ENCODE measurements around the gene GALNT6.

GALNT6 gene

DNA sequence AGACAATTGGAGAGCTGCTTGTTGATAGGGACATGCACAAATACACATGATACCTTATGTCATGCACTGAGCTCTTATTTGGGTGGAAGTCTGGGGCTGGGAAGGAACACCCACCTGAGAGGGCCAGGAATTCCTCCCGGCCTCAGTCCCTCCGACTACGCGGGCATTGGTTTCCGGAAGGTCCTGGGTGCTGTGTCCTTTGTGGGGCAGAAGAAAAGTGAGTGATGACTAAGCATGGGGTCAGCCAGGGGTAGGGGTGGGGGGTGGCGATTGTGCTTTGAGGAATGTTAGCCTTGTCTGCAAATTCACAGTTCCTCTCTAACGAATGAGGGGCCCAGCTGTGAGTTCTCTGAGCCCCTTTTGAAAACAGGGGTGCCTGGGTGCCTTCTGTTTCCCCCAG lies 45.5 kb downstream of the GALNT6 start:
- no peaks in the 10 kb centered on the region for H4K20me1 ChIP-seq (ENCODE audit: insufficient read depth)
- no peak overlapping the region for H2AFZ ChIP-seq (ENCODE audit: low read depth)
- H3K4me3 ChIP-seq (IDR thresholded peaks at IDR 0.05; ENCODE audit: insufficient read depth, low read depth, low read length), result no peak overlapping the region
- no peaks in the 10 kb centered on the region for H3K36me3 ChIP-seq (ENCODE audit: insufficient read depth)
- H3K4me2 ChIP-seq, result no peak overlapping the region
- H3K27me3 ChIP-seq (ENCODE audit: insufficient read depth, low read depth), result no peaks in the 10 kb centered on the region
- H3K9ac ChIP-seq, result no peak overlapping the region
- no peak overlapping the region for H3K27ac ChIP-seq
- TF ChIP-seq CTCF (conservative IDR thresholded peaks at IDR 0.05; ENCODE audit: low read depth, low read length), result no peak
- H3K79me2 ChIP-seq (ENCODE audit: insufficient read depth, low read depth), result no peaks in the 10 kb centered on the region
- peaks cover 10% of the 10 kb centered on the region for H3K4me1 ChIP-seq (ENCODE audit: low read depth, poor library complexity, severe bottlenecking)

DNA sequence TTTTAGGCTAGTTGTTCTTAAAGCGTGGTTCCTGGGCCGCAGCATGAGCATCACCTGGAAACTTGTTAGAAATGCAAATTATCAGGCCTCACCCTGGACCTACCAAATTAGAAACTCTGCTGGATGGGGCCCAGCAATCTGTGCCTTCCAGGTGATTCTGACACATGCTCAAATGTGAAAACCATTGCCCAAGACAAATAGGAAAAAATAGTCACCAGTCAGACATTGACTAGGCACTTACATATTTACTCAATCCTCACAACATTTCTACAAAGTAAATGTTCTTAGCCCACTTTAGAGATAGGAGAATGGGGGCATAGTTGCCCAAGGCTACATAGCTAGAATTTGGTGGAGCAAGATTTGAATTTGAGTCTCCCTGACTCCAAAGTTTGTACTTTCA lies 48.0 kb downstream of the GALNT6 start:
- H3K27ac ChIP-seq, result no peak overlapping the region
- no peaks in the 10 kb centered on the region for H3K79me2 ChIP-seq (ENCODE audit: insufficient read depth, low read depth)
- H2AFZ ChIP-seq (ENCODE audit: low read depth), result no peak overlapping the region
- H3K4me3 ChIP-seq (IDR thresholded peaks at IDR 0.05; ENCODE audit: insufficient read depth, low read depth, low read length), result no peak overlapping the region
- no peaks in the 10 kb centered on the region for H3K36me3 ChIP-seq (ENCODE audit: insufficient read depth)
- no peaks in the 10 kb centered on the region for H4K20me1 ChIP-seq (ENCODE audit: insufficient read depth)
- no peak overlapping the region for H3K9ac ChIP-seq
- H3K27me3 ChIP-seq (ENCODE audit: insufficient read depth, low read depth), result no peaks in the 10 kb centered on the region
- TF ChIP-seq CTCF (conservative IDR thresholded peaks at IDR 0.05; ENCODE audit: low read depth, low read length), result no peak
- H3K4me1 ChIP-seq (ENCODE audit: low read depth, poor library complexity, severe bottlenecking), result peaks cover 10% of the 10 kb centered on the region
- no peak overlapping the region for H3K4me2 ChIP-seq

GRCh38 chr12:51342416-51342815 lies 48.8 kb downstream of the GALNT6 start:
- Histone ChIP-seq H3K4me3 (IDR thresholded peaks at IDR 0.05; ENCODE audit: insufficient read depth, low read depth, low read length) (no peak overlapping the region), H4K20me1 (ENCODE audit: insufficient read depth) (no peaks in the 10 kb centered on the region), H3K9ac (no peak overlapping the region), H3K27me3 (ENCODE audit: insufficient read depth, low read depth) (no peaks in the 10 kb centered on the region), H3K4me1 (ENCODE audit: low read depth, poor library complexity, severe bottlenecking) (peaks cover 10% of the 10 kb centered on the region), H3K27ac (no peak overlapping the region), H2AFZ (ENCODE audit: low read depth) (no peak overlapping the region), H3K79me2 (ENCODE audit: insufficient read depth, low read depth) (no peaks in the 10 kb centered on the region), H3K36me3 (ENCODE audit: insufficient read depth) (no peaks in the 10 kb centered on the region), H3K4me2 (no peak overlapping the region)
- TF ChIP-seq CTCF (conservative IDR thresholded peaks at IDR 0.05; ENCODE audit: low read depth, low read length), result no peak

- Histone ChIP-seq H3K27me3 (ENCODE audit: insufficient read depth, low read depth) (no peaks in the 10 kb centered on the region), H3K36me3 (ENCODE audit: insufficient read depth) (no peaks in the 10 kb centered on the region), H3K9ac (no peak overlapping the region; the same call in 1 of the 2 replicates), H4K20me1 (ENCODE audit: insufficient read depth) (no peaks in the 10 kb centered on the region), H3K4me1 (ENCODE audit: low read depth, poor library complexity, severe bottlenecking) (peaks cover 14% of the 10 kb centered on the region), H3K4me2 (peak overlapping the region; percentile 49), H3K4me3 (IDR thresholded peaks at IDR 0.05; ENCODE audit: insufficient read depth, low read depth, low read length) (no peak overlapping the region), H3K79me2 (ENCODE audit: insufficient read depth, low read depth) (no peaks in the 10 kb centered on the region), H3K27ac (no peak overlapping the region), H2AFZ (ENCODE audit: low read depth) (peak overlapping the region; percentile 82)
- peak; percentile 99 for TF ChIP-seq CTCF (conservative IDR thresholded peaks at IDR 0.05; ENCODE audit: low read depth, low read length)
Observed at GRCh38 chr12:51341251-51342007, 49.8 kb downstream of the GALNT6 start.
